KG1 (cell line): ENCODE measurements around the gene GGNBP2.
"Not testable (repeated sequence)": the region's sequence is repeated elsewhere in the genome, so short reads cannot be mapped to it uniquely, and the experiment has no call there.

Source experiments
- DNase-seq: peaks from one replicate; lab custom pipeline; 2025; lab: John Stamatoyannopoulos, UW

The GGNBP2 gene, protein sequence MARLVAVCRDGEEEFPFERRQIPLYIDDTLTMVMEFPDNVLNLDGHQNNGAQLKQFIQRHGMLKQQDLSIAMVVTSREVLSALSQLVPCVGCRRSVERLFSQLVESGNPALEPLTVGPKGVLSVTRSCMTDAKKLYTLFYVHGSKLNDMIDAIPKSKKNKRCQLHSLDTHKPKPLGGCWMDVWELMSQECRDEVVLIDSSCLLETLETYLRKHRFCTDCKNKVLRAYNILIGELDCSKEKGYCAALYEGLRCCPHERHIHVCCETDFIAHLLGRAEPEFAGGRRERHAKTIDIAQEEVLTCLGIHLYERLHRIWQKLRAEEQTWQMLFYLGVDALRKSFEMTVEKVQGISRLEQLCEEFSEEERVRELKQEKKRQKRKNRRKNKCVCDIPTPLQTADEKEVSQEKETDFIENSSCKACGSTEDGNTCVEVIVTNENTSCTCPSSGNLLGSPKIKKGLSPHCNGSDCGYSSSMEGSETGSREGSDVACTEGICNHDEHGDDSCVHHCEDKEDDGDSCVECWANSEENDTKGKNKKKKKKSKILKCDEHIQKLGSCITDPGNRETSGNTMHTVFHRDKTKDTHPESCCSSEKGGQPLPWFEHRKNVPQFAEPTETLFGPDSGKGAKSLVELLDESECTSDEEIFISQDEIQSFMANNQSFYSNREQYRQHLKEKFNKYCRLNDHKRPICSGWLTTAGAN

DNA sequence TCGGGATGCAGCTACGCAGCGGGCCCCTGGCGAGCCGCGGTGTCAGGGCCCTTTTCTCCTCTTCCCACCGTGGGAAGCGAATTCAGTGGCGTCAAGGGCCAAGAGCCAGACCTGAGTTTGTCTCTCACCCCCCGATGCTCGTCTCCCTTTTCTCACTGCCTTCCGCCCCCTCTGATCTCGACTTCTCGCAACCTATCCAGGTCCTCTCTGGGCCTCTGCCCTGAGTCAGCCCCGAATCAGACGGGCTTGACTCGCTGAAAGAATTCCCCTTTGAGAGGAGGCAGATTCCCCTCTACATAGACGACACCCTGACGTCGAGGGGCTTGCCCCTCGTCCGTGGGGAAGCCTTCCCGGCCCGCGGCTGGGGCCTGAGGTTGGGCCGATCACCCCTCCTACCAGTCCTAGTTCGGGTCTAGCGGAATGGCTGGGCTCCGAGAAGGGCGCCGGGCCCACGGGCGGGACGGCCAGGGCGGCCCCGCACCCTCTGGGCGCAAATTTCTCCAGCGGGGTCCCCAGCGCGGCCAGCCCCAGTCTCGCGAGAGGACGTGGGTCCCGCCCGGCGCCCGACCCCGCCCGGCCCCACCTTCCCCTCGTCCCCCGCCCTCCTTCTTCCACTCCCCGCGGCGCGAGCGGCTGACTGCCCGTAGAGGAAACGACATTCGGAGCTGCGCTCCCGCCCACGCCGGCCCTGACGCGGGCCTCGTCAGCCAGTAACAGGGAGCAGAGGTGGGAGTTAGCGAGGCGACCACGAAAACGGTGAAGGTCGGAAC, at the start of gene GGNBP2:
TSS of gene GGNBP2 (plus strand) at position 613 of the 770 bp plus-strand sequence. CDS start 806 bp downstream, outside the sequence.
- DNase-seq: peak; percentile 81

DNA sequence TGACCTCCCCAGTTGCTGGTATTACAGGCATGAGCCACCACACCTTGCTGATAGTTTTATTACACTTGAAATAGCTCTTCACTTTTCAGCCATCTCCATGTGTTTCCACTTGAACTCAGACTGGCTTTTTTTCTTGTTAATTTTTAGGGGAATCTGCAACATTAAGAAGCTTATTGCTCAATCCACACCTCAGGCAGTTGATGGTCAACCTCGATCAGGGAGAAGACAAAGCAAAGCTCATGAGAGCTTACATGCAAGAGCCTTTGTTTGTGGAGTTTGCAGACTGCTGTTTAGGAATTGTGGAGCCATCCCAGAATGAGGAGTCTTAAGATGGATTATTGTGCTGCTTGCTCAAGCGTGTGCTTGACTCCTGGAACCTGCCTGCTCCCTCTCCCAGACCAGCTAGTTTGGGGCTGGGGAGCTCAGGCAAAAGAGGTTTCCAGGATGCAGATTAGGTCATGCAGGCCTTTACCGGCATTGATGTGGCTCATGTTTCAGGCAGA, 49.6 kb upstream of the GGNBP2 start:
- DNase-seq: no peak

DNA sequence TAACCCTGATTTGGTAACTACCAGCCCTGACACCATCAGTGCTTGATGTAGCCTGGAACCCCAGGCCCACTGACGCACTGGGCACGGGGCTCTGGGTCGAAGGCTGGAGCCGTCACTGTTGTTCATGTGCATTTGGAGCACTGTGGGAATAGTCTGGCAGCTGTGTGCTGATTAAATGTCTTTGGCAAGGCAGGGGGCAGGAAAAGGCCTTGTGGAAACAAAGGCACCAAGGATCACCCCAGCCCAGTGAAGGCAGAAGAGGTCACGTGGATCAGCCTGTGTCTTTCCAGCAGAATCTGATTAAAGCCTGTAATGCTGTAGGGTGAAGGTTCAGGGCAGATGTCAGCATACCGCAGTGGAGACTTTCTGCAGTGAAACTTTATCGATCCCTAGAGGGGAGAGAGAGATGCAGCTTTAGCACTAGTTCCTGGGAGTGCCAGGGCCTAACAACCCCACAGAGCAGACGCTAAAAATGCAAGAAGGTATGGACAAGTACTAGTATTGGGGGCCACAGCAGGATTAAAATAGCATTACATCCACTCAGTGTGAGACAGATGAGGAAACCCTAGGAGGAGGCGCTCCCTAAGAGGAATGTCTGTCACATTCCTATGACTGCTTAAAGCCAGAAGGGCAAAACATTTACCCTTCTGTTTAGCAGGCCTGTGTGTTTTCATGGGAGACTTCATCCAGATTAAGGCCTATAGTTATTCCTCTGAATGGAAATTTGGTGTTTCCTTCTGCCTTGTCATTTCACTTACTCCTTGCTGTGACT, 48.5 kb upstream of the GGNBP2 start:
- DNase-seq: no peak

DNA sequence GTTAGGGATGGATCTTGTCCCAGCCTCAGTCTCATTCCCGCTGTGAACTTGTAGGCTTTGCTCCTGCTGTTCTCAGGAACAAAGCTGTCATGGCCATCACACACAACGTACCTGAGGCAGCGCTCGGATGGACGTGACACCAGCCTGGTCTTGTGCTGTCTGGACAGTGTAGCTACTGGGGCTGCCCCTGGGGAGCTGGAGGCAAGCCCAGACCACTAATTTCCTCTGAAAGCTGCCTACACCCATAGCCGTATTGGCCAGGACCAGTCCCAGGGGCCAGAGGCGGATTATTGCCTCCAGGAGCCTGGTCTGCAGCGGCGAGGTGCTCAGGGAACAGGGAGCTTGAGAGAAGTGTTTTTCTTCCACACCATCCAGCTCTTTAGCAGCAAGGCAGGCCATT, 46.6 kb upstream of the GGNBP2 start:
- no peak for DNase-seq

DNA sequence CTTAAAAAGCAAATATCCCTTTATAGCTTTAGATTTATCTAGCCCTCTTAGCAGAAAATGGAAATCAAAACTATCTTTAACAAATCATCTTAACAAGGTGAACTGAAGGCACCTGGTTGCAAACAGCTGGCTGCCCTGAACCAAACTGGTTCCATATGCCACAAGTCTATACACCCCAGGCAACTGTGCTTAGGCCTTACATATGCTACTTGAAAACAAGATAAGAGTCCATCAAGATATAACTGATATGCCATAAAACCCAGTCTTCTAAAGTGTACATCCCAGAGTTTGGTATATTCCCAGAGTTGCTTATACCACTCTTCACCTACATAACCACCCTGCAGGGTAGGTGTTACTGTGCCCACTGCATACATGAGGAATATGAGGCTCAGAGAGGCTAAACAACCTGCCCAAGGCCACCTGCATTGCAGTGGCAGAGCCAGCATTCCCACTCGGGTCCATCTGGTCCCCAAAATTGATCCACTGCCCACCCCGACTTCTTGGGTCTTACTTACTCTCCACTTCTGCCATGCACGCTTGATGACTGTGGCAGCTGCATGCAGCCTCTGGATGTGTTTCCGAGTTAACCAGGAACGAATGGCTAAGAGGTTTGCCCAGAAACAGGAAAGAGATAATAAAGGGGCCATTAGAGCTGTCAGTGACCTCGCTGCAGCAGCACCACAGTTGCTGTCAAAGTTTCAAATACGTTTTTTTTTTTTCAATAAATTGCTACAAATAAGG, 46.0 kb upstream of the GGNBP2 start:
- DNase-seq: no peak

DNA sequence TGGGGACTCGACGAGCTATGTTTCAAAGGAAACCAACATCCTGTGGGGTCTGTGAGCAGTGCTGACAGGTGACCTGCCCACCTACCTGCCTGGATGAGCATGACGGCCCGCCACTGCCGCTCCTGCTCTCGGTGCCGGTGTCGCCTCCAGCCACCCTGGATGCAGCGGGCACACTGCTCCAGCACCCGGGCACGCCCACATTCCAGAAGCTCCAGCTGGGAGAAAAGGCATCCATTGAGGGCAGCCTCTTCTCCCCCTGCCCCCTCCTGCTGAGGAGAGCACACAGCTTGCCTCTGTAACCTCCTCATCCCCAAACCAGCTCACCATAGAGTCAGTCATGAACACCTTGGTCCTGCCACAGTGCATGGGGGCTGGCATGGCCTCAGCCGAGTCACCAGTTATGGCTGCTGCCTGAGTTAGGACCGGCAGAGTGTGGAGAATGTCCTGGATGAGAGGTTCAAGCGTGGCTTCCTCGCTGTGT, 43.9 kb upstream of the GGNBP2 start:
- no peak for DNase-seq

DNA sequence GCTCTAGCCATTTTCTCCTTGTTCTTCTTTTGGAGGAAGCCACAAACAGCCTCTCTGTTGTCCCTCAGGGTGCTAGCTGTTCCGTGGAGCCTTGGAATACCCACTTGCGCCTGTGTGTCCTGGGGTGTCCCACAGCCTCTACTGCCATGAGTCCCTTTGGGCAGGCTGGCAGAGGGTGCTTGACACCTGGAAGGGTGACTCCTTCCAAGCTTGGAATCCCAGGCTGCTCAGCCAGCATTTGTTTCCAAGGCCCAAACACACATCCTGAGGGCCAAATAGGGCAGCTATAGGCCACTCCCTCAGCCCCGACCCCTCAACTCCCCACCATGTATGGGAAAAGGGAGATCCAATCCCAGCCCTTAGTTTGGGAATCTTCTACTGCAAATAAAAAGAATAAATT, 43.4 kb upstream of the GGNBP2 start:
- no peak for DNase-seq

DNA sequence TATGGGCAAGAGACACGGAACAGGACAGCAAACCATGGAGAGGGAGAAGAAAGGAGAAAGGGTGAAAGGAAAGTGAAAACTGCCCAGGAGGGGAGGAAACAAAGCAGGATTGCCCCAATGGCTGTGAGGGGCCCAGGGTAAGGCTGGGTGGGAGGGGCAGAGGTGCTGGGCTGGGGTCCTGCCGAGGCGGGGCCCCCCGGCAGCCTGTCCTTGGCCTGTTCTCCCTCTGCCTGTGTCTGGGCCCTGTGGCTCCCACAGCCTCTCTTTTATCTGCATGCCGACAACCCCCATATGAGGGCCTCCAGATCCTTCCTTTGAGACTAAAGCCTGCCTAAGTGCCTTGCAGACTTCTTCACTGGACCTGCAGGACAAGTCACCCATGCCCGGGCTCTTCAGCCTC, 42.8 kb upstream of the GGNBP2 start:
- no peak for DNase-seq

DNA sequence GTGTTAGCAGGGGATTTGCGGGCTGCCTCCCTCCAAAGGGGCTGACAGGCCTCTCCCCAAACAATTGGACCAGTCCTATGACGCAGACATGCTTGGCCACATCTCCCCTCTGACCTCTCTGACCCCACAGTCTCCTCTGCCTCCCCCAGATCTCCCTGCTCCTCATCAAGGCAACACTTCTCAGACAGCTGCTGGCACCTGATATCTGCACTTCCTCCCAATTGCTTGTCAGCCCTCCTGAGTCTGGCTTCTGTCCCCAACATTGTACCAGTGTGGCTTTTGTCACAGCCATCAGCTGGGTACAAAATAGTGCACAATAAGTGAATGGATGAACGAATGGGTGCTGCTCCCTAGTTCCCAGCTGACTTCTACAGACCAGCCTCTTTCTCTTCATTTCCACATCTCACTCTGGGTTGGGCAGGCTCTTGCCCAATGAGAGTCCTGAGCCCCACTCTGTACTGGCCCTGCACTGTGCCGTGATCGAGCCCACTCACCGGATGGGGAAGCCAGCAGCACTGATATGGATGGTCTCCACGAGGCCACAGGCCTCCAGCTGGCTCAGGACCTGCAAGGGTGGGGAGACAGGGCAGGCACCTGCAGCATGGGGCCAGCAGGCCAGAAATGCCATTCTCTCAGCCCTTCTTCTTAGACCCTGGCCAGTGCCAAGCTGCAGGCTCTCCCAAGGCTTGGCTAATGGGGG, 41.1 kb upstream of the GGNBP2 start:
- DNase-seq: no peak

DNA sequence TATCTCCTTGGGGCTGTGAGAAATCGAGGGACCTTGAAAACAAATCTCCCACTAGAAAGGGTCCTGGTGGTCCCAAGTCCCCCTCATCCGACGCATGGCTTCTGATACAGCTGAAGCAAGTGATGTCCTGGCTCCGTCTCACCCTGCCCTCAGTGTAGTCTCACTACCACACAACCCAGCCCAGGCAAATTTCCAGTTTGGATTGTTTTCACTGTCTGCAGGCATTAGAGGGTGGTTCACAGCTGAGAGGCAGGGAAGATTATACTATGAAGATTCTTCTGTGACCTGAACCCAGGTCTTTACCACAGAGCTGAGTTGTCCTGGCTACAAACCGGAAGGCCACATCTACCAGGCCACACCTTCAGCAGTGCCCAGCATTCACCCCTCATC, 40.6 kb upstream of the GGNBP2 start:
- DNase-seq: no peak

DNA sequence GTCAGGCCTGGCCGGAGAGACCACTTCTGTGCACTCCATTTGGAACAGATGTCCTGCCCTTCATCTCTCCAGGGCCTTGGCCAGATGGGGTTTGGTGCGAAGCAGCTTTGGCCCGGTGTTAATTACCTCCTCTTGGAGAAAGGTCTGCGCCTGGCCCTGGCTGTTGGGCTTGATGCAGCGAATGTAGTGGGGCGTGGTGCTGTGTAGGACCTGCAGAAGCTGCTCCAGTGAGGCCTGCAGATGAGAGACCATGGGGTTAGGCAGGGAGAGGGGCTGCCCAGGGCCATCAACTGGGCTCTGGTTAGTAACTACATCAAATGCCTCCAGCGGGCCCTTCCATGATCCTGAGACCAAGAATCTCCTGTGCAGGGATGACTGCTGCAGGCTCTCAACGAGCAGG, 39.5 kb upstream of the GGNBP2 start:
- DNase-seq: no peak

DNA sequence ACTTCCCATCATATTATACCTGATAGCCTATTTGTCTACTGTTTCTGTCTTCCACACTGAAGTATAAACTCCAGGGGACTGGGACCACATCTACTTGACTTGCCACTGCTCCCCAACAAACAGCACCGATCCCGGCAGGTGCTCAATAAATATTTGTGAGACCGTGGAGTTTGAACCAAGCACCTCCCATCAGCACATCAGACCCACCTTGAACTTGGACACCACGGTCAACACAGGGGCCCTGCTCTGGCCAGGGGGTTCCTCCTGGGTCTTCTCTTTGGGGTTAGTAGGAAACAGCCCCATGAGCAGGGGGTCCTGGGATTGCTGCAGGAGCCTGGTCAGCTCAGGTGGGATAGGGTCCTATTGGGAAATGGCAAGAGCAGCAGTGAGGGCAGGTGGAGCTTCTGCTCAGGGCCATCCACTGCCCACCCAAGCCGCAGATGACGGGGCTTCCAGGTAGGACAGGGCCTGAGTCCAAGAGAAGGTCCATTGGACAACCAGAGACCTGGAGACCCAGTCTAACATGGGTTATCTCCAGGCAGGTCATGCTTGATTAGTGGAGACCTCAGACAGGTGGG, 38.4 kb upstream of the GGNBP2 start:
- no peak for DNase-seq

DNA sequence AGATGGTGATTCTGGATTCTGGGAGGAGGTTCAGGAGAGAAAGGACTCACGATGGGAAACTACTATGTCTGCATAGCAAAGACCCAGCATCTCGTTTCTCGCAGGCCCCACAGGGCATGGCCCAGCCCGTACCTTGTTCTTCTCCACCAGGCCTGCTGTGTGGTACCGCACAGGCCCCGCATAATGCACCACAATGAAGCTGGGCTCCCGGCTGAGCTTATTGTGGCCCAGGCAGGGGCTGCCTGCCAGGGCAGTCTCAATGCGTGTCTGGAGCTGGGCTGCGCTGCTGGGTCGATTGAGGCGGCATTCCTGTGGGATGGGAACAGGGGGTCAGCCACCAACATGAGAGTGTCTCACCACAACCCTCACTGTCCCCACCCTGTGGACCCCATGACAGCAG, 37.9 kb upstream of the GGNBP2 start:
- DNase-seq: no peak

DNA sequence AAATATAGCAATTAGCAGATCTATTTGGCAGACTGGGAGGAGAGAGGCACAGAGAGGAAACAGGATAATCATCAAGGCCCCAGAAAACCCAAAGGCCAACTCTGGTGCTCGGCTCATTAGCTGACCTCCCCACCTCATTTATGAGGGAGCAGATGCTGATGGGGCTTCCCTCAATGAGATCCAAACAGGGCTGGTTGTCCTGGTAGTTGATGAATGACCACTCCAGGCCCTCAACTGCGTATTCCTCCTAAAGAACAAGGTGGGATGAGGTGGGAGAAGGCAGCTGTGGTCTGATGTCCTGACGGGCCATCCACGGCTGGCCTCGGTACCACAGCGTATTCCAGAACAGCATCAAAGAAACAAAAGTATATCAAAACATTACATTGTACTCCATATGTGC, 37.5 kb upstream of the GGNBP2 start:
- DNase-seq: no peak

DNA sequence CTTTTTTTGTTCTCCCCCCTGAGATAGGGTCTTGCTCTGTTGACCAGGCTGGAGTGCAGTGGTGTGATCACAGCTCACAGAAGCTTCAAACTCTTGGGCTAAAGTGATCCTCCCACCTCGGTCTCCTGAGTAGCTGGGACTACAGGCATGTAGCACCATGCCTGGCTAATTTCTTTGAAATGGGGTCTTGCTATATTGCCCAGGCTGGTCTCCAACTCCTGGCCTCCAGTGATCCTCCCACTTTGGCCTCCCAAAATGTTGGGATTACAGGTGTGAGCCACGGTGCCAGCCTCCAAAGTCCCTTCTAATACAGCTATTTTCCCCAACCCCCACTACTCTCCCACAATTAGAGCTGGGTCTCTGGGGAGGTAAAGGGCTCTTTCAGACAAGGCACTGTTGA, 36.3 kb upstream of the GGNBP2 start:
- DNase-seq: not testable (repeated sequence)

DNA sequence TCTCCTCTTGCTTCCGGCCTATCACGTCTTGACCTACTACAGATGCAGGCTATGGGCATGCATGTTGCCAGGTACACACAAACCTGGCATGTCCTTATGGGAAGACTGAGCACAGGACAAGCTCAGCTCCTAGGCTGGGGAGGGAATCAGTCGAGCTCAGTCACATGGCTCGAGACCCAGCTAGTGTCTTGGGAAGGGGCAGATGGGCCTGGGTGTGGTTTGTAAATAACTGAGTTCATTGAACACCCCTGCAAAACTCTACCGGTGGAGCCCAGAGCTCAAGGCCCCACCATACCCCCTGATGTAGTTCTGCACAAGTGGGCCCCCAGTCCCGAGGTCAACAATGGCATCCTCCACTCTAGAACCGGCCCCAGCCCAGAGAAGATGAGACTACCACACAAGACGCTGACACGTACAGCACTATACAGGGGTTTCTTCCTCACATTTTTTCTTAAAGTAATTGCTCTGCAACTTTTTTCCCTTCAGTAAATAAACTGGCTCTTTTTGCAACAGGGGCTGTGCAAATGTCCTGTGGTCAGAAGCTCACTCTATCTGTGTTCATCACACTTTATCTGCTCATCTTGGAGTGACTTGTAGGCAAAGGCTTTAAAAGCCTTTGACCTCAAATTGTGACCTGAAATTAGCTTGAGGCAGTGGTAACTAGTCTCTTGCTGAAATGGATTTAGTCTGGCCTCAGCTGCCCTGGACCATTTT, 35.3 kb upstream of the GGNBP2 start:
- DNase-seq: no peak

DNA sequence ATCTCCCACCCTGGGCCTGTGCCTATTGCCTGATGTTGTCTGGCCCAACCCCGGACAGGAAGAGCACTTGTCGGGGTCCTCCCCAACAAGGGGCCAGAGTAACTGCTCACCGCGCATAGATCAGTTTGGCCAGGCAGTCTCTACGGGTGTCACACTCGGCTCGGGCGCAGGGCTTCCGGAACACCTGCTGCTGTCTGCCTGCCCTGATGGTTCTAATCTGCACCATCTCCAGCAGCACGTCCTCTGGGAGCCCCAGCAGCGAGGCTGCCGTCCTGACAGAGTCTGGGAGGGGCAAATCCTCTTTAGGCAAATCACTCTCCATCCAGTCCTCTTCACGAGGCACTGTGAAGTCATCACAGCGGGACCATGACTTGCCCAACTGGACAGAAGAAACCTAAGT, 34.1 kb upstream of the GGNBP2 start:
- no peak for DNase-seq

DNA sequence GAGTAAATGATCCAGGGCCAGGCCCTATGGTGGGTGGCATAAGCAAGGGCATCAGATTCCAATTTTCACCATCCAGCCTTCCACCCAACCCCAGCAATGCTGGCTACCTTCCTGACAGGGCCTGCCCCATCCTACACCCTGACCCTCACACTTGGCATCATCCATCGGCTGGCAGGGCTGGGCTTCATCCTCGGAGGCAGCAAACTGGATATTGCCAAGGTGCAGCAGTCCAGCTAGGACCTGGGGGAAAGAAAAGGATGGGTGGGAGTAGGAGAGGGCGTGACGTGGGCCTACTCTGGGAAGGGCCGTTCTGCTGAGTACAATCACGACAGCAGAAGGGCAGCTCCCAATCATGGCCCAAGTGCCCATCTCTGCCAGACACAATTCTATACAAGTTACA, 33.5 kb upstream of the GGNBP2 start:
- no peak for DNase-seq

DNA sequence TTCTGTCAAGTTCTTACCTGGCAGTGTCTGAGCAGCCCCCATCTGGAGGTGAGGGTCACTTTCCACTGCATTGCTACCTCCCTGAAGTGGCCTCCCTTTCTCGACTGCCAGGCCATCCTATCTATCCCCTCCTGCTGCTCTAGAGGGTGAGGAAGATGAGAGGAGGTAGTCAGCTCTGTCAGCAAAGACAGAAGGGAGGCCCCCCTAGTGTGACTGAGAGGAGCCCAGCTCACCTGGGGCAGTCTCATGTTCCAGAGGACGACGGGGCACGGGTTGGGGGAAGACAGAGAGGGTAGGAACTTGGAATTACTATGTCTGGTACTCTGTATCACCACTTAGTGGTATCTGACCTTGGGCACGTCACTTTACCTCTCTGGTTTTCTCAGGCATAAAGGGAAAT, 32.1 kb upstream of the GGNBP2 start:
- DNase-seq: no peak
